HCT116 (cell line): ENCODE data around the gene GASK1A. TPM values are rescaled to one million over a fixed set of nuclear protein-coding genes. Genes with fewer than 3 reads are reported as not detected.

ENCODE experiments used
- ATAC-seq: fragments of 200-7000 bp; cut with Tn5 transposase; 2 replicates; pipeline ENCODE4 v1.9.1; 2020; ENCODE audit warnings: mild to moderate bottlenecking, moderate library complexity
- BruUV-seq: library from RNA; stranded (reverse); fragments of 400-500 nt; replicated peaks from 2 replicates; lab custom pipeline; 2021; lab: Mats Ljungman, UMichigan
- CTCF ChIA-PET: fragments of 300-600 bp; sonication (Branson Sonifier 250); formaldehyde crosslinking; loops from one replicate; lab custom pipeline; 2021; ENCODE audit warnings: antibody characterized with exemption; lab: Charles Lee
- POLR2A ChIA-PET: fragments of 300-600, 350-600 bp; sonication (Branson Sonifier 250); formaldehyde crosslinking; loops from one replicate; lab custom pipeline; 2021; ENCODE audit warnings: antibody characterized with exemption; lab: Charles Lee
- RAD21 ChIA-PET, 2 experiments: fragments of 300-600 bp; sonication (Branson Sonifier 250); formaldehyde crosslinking; loops; one replicate each; lab custom pipeline; 2023; ENCODE audit warnings: low total read pairs in 2 of 2; ENCODE audit not compliant: uncharacterized antibody in 2 of 2, unreplicated experiment in 2 of 2, low non-redundant PET in 1 of 2; lab: Charles Lee
- DNase-seq: peaks from one replicate; pipeline ENCODE4 v3.0.0-alpha.2; 2010; ENCODE audit warnings: low read depth, low spot score
- H2AFZ ChIP-seq: fragments of 200-600 bp; shearing (Covaris generic), sonication (generic); 2 replicates; pipeline ENCODE4 v1.6.1; 2017; ENCODE audit warnings: low read depth, mixed run types, mixed read lengths, antibody characterized with exemption, low read length; ENCODE audit not compliant: poor library complexity, severe bottlenecking
- H3K27ac ChIP-seq: 2 replicates; pipeline ENCODE4 v1.5.1; 2012; ENCODE audit warnings: low read depth, low read length
- H3K27me3 ChIP-seq: fragments of 200-600 bp; sonication (generic); 2 replicates; pipeline ENCODE4 v1.6.1; 2016; ENCODE audit warnings: mixed run types, low read length, mixed read lengths; ENCODE audit not compliant: insufficient read depth
- H3K36me3 ChIP-seq, 2 experiments: fragments of 200-500 bp in 1 of 2; fragments of 200-600 bp in 1 of 2; sonication (Bioruptor generic) in 1 of 2; sonication (generic) in 1 of 2; 2 replicates each; pipeline versions ENCODE4 v1.5.1 to v1.6.1; 2014 to 2016; ENCODE audit warnings: low read length in 2 of 2, inconsistent platforms in 1 of 2, mixed read lengths in 1 of 2, mixed run types in 1 of 2; ENCODE audit not compliant: insufficient read depth in 2 of 2, control insufficient read depth in 1 of 2
- H3K4me1 ChIP-seq, 2 experiments: fragments of 200-600 bp in 1 of 2; sonication (generic) in 1 of 2; 2 replicates each; pipeline versions ENCODE4 v1.5.1 to v1.6.1; 2012 to 2017; ENCODE audit warnings: low read length in 2 of 2, inconsistent platforms in 1 of 2, mild to moderate bottlenecking in 1 of 2, mixed read lengths in 1 of 2, mixed run types in 1 of 2, moderate library complexity in 1 of 2; ENCODE audit not compliant: insufficient read depth in 2 of 2, control insufficient read depth in 1 of 2
- H3K4me2 ChIP-seq: fragments of 200-600 bp; sonication (generic); 2 replicates; pipeline ENCODE4 v1.6.1; 2017; ENCODE audit warnings: mixed run types, low read length, mixed read lengths
- H3K4me3 ChIP-seq, 2 experiments: fragments of 200-600 bp in 1 of 2; sonication (generic) in 1 of 2; replicated peaks in 1 of 2; 2 replicates each; pipeline ENCODE4 v1.5.1; 2011 to 2016; ENCODE audit warnings: low read length in 2 of 2, control low read depth in 1 of 2, low read depth in 1 of 2, mild to moderate bottlenecking in 1 of 2, mixed read lengths in 1 of 2, mixed run types in 1 of 2
- H3K79me2 ChIP-seq: fragments of 200-600 bp; sonication (generic); 2 replicates; pipeline ENCODE4 v1.6.1; 2017; ENCODE audit warnings: mild to moderate bottlenecking, mixed run types, low read length, moderate library complexity, mixed read lengths; ENCODE audit not compliant: insufficient read depth
- H3K9ac ChIP-seq: fragments of 200-600 bp; sonication (generic); 2 replicates; pipeline ENCODE4 v1.6.1; 2016; ENCODE audit warnings: low read length, mixed read lengths
- H3K9me2 ChIP-seq: fragments of 200-600 bp; sonication (generic), shearing (Covaris generic); 2 replicates; pipeline ENCODE4 v1.6.1; 2017; ENCODE audit warnings: mixed run types, mild to moderate bottlenecking, moderate library complexity; ENCODE audit not compliant: insufficient read depth
- H3K9me3 ChIP-seq, 2 experiments: fragments of 200-500 bp in 1 of 2; fragments of 200-600 bp in 1 of 2; sonication (Bioruptor generic) in 1 of 2; sonication (generic) in 1 of 2; 2 replicates each; pipeline ENCODE4 v1.6.1; 2014 to 2017; ENCODE audit warnings: low read length in 2 of 2, mixed read lengths in 2 of 2, inconsistent platforms in 1 of 2, low read depth in 1 of 2, mild to moderate bottlenecking in 1 of 2, mixed run types in 1 of 2, moderate library complexity in 1 of 2; ENCODE audit not compliant: control insufficient read depth in 1 of 2, insufficient read depth in 1 of 2
- H4K20me1 ChIP-seq: fragments of 200-600 bp; sonication (generic), shearing (Covaris generic); 2 replicates; pipeline ENCODE4 v1.6.1; 2017; ENCODE audit warnings: mixed run types, mild to moderate bottlenecking, moderate library complexity; ENCODE audit not compliant: insufficient read depth
- CBX3 ChIP-seq: IDR thresholded peaks from 2 replicates; pipeline ENCODE4 v1.6.1; 2012; ENCODE audit warnings: low read depth
- CEBPB ChIP-seq: IDR thresholded peaks from 2 replicates; pipeline ENCODE4 v1.6.1; 2012; ENCODE audit warnings: low read depth
- CTCF ChIP-seq, 3 experiments: fragments of 200-600 bp in 1 of 3; sonication (generic) in 1 of 3; IDR thresholded peaks in 2 of 3; conservative IDR thresholded peaks in 1 of 3; 2 replicates each; pipeline ENCODE4 v1.5.1; 2012 to 2017; ENCODE audit warnings: low read depth in 2 of 3, low read length in 2 of 3, antibody characterized with exemption in 1 of 3, borderline replicate concordance in 1 of 3, control low read depth in 1 of 3, mild to moderate bottlenecking in 1 of 3, mixed read lengths in 1 of 3, mixed run types in 1 of 3, moderate library complexity in 1 of 3; ENCODE audit not compliant: insufficient read depth in 1 of 3
- EZH2 ChIP-seq: fragments of 200-600 bp; sonication (generic); IDR thresholded peaks from 2 replicates; pipeline ENCODE4 v1.6.1; 2017; ENCODE audit warnings: antibody characterized with exemption, mixed run types
- EZH2phosphoT487 ChIP-seq: fragments of 200-600 bp; IDR thresholded peaks from 2 replicates; pipeline ENCODE4 v1.6.1; 2018; ENCODE audit warnings: antibody characterized with exemption, borderline replicate concordance
- POLR2A ChIP-seq: IDR thresholded peaks from 2 replicates; pipeline ENCODE4 v1.7.0; 2011; ENCODE audit warnings: borderline replicate concordance; ENCODE audit not compliant: insufficient read depth, insufficient read length; ENCODE audit errors: extremely low read depth
- RAD21 ChIP-seq: IDR thresholded peaks from 2 replicates; pipeline ENCODE4 v1.6.1; 2012; ENCODE audit warnings: low read depth, mild to moderate bottlenecking
- SP1 ChIP-seq: IDR thresholded peaks from 2 replicates; pipeline ENCODE4 v1.6.1; 2012; ENCODE audit warnings: low read depth
- TCF7L2 ChIP-seq: IDR thresholded peaks from 2 replicates; pipeline ENCODE4 v1.7.0; 2011; ENCODE audit warnings: borderline replicate concordance, inconsistent platforms; ENCODE audit not compliant: insufficient read depth, insufficient read length; ENCODE audit errors: extremely low read depth
- intact Hi-C: fragments of 100-400 bp; cut with micrococcal nuclease; formaldehyde crosslinking; loops from 2 replicates; pipeline ENCODE4 v1.10.0; 2022
- total RNA-seq: library from RNA; stranded (reverse); gene quantifications from one replicate; pipeline ENCODE4 v1.2.1, GENCODE V29; 2021; ENCODE audit not compliant: unreplicated experiment
- TF ChIP-seq, protein P1 (sequence below): IDR thresholded peaks from 2 replicates; pipeline ENCODE4 v1.6.1; 2012

The GASK1A gene
- total RNA-seq, 1 experiment from 2014 or later: 1.0 TPM

GRCh38 chr3:43031485-43031884, 52.4 kb downstream of the GASK1A start:
- H2AFZ ChIP-seq: no peak overlapping the region
- ChIA-PET RAD21 (no interaction called here), CTCF (no interaction called here), POLR2A (no interaction called here)
- no peak for TF ChIP-seq RAD21
- no peak for TF ChIP-seq CTCF (IDR thresholded peaks at IDR 0.05 in 2 of 3, conservative IDR thresholded peaks at IDR 0.05 in 1 of 3; ENCODE audit: borderline replicate concordance in 1 of 3, insufficient read depth in 1 of 3, low read depth in 2 of 3, low read length in 2 of 3)
- TF ChIP-seq TCF7L2: no peak
- no peak for TF ChIP-seq EZH2phosphoT487
- no peak for TF ChIP-seq CEBPB
- TF ChIP-seq EZH2: no peak
- no peak for TF ChIP-seq SP1
- TF ChIP-seq POLR2A: no peak
- TF ChIP-seq, protein P1, sequence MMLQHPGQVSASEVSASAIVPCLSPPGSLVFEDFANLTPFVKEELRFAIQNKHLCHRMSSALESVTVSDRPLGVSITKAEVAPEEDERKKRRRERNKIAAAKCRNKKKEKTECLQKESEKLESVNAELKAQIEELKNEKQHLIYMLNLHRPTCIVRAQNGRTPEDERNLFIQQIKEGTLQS: no peak
- TF ChIP-seq CBX3: no peak
- no peak overlapping the region for H3K9ac ChIP-seq
- H3K4me1 ChIP-seq: peaks cover 0 to 6% of the 10 kb centered on the region in 2 experiments; a peak in 1 of 4 replicates
- BruUV-seq: no TSS peak
- no peaks in the 10 kb centered on the region for H3K9me3 ChIP-seq
- no peaks in the 10 kb centered on the region for H3K79me2 ChIP-seq
- H3K27me3 ChIP-seq: no peaks in the 10 kb centered on the region; the same call in 1 of the 2 replicates
- H3K36me3 ChIP-seq: no peaks in the 10 kb centered on the region
- intact Hi-C loops: no loop called here
- H3K4me3 ChIP-seq: no peak overlapping the region
- no peak overlapping the region for H3K27ac ChIP-seq
- no peaks in the 10 kb centered on the region for H3K9me2 ChIP-seq
- H4K20me1 ChIP-seq: no peaks in the 10 kb centered on the region
- H3K4me2 ChIP-seq: no peak overlapping the region
- no peak for DNase-seq
- ATAC-seq: no peak
